Aorta (tissue), 5 donors: ENCODE data around the gene ANKRD27. TPM values are rescaled to one million over a fixed set of nuclear protein-coding genes. Genes with fewer than 3 reads are reported as not detected.
"Not testable (repeated sequence)": the region's sequence is repeated elsewhere in the genome, so short reads cannot be mapped to it uniquely, and the experiment has no call there.

Source experiments
- ATAC-seq: fragments of 200-7000 bp; cut with Tn5 transposase; one replicate; pipeline ENCODE4 v1.9.1; 2022; ENCODE audit warnings: moderate library complexity; ENCODE audit not compliant: low FRiP score
- DNase-seq, 2 donors: peaks; one replicate each; pipeline ENCODE4 v3.0.0-alpha.2; 2020
- H3K27ac ChIP-seq, 2 donors: one replicate each; pipeline ENCODE4 v1.5.1; 2013; ENCODE audit warnings: low read length in 2 of 2, mild to moderate bottlenecking in 2 of 2, moderate library complexity in 2 of 2, control low read depth in 1 of 2, inconsistent platforms in 1 of 2, low read depth in 1 of 2
- H3K27me3 ChIP-seq, 2 donors: one replicate each; pipeline ENCODE4 v1.6.1; 2013; ENCODE audit warnings: control low read depth in 1 of 2, low read length in 1 of 2, mild to moderate bottlenecking in 1 of 2, moderate library complexity in 1 of 2; ENCODE audit not compliant: insufficient read depth in 2 of 2, control insufficient read depth in 1 of 2
- H3K36me3 ChIP-seq, 2 donors: one replicate each; pipeline ENCODE4 v1.6.1; 2013; ENCODE audit warnings: control low read depth in 1 of 2, low read length in 1 of 2, mild to moderate bottlenecking in 1 of 2; ENCODE audit not compliant: insufficient read depth in 2 of 2, control insufficient read depth in 1 of 2
- H3K4me1 ChIP-seq, 2 donors: one replicate each; pipeline ENCODE4 v1.6.1; 2013; ENCODE audit warnings: low read length in 2 of 2, control low read depth in 1 of 2, mild to moderate bottlenecking in 1 of 2, moderate library complexity in 1 of 2; ENCODE audit not compliant: insufficient read depth in 2 of 2, control insufficient read depth in 1 of 2
- H3K4me3 ChIP-seq, 2 donors: one replicate each; pipeline ENCODE4 v1.5.1; 2013; ENCODE audit warnings: low read length in 2 of 2, control low read depth in 1 of 2, mild to moderate bottlenecking in 1 of 2
- H3K9me3 ChIP-seq: one replicate; pipeline ENCODE4 v1.6.1; 2013; ENCODE audit warnings: mild to moderate bottlenecking, low read length; ENCODE audit not compliant: control insufficient read depth
- WGBS, 2 donors: extraction: QIAGEN DNeasy Blood & Tissue Kit; methylation state at CpG; one replicate each; pipeline ENCODE4 v1.1.7; 2013; 5-methylcytosine and 5-hydroxymethylcytosine counted together
- intact Hi-C, 2 donors: fragments of 100-400 bp; cut with DNase I; formaldehyde crosslinking; loops; one replicate each; pipeline versions ENCODE4 v1.14.2 to v1.15.0; 2022
- polyA plus RNA-seq, 2 donors: library from polyadenylated mRNA; stranded (reverse); fragments of 200-250 nt; gene quantifications; one replicate each; pipeline ENCODE4 v1.2.3, GENCODE V29; 2013
- total RNA-seq, 2 donors: library from RNA; stranded (reverse); fragmentation: NEBNext Ultra II Directional; extraction: Animal tissue kit (Norgen Biotek cat#: 25700); gene quantifications; one replicate each; pipeline ENCODE4 v1.2.1, GENCODE V29; 2021
- donor health status: healthy with polysubstance abuse.
- donor health status: Bipolar disorder and iron deficiency.
- donor health status: DM: no; HTN: no; CAD: no.
- donor health status: DM: no; HTN: no; CAD: no.
- donor health status: DM: yes; HTN: yes; CAD: no.

The ANKRD27 gene
- total and polyA plus RNA-seq, 4 donors, result 11.0 to 30.9 (median 21.1) TPM

- no peak overlapping the region for H3K27ac ChIP-seq
- H3K36me3 ChIP-seq, result peaks cover 0 to 2% of the 10 kb centered on the region in 2 donors
- 92 to 93% methylated on average over 5 of the region's 5 CpGs for WGBS, 2 donors
- no peak overlapping the region for H3K4me3 ChIP-seq
- H3K9me3 ChIP-seq, result no peaks in the 10 kb centered on the region
- H3K27me3 ChIP-seq, result no peaks in the 10 kb centered on the region
- no peak for DNase-seq
- no peak for ATAC-seq
- no peaks in the 10 kb centered on the region for H3K4me1 ChIP-seq
- intact Hi-C loops, result no loop called here
Measured at GRCh38 chr19:32709032-32709431, 34.1 kb upstream of the ANKRD27 start.

GRCh38 chr19:32708457-32708856 is 33.5 kb upstream of the ANKRD27 start:
- no peaks in the 10 kb centered on the region for H3K36me3 ChIP-seq
- intact Hi-C loops, result no loop called here
- no peak for ATAC-seq

GRCh38 chr19:32704006-32704405 is 29.0 kb upstream of the ANKRD27 start:
- DNase-seq, H3K36me3 ChIP-seq, H3K27me3 ChIP-seq, ATAC-seq, H3K9me3 ChIP-seq, H3K4me3 ChIP-seq, H3K27ac ChIP-seq, intact Hi-C loops, H3K4me1 ChIP-seq: not testable (repeated sequence)
- 100% methylated on average over 2 of the region's 2 CpGs for WGBS, 2 donors

More at GRCh38 chr19:32708457-32708856, 33.5 kb upstream of the ANKRD27 start:
- H3K27ac ChIP-seq, result no peak overlapping the region
- H3K4me1 ChIP-seq, result no peaks in the 10 kb centered on the region
- DNase-seq, result no peak
- 89 to 90% methylated on average over 3 of the region's 3 CpGs for WGBS, 2 donors
- H3K9me3 ChIP-seq, result no peaks in the 10 kb centered on the region
- H3K27me3 ChIP-seq, result no peaks in the 10 kb centered on the region
- H3K4me3 ChIP-seq, result no peak overlapping the region

- Histone ChIP-seq H3K27me3 (no peaks in the 10 kb centered on the region), H3K36me3 (no peaks in the 10 kb centered on the region), H3K4me3 (no peak overlapping the region), H3K9me3 (peaks cover 1% of the 10 kb centered on the region), H3K27ac (no peak overlapping the region), H3K4me1 (no peaks in the 10 kb centered on the region)
- ATAC-seq (no peak), DNase-seq (no peak)
- intact Hi-C loops, result no loop called here
- WGBS, 2 donors, result 43 to 52% methylated on average over 5 of the region's 5 CpGs
Measured at GRCh38 chr19:32702010-32702409, 27.0 kb upstream of the ANKRD27 start.

- WGBS, 2 donors, result 95 to 97% methylated on average over 7 of the region's 7 CpGs
- H3K4me1 ChIP-seq, DNase-seq, intact Hi-C loops, H3K36me3 ChIP-seq, H3K9me3 ChIP-seq, H3K27me3 ChIP-seq, H3K4me3 ChIP-seq, ATAC-seq, H3K27ac ChIP-seq: not testable (repeated sequence)
Measured at GRCh38 chr19:32700129-32700528, 25.1 kb upstream of the ANKRD27 start.

GRCh38 chr19:32696771-32697170 is 21.8 kb upstream of the ANKRD27 start:
- H3K36me3 ChIP-seq, intact Hi-C loops, H3K9me3 ChIP-seq, DNase-seq, H3K4me3 ChIP-seq, H3K4me1 ChIP-seq, ATAC-seq, H3K27ac ChIP-seq, H3K27me3 ChIP-seq: not testable (repeated sequence)
- 91 to 93% methylated on average over 3 of the region's 3 CpGs for WGBS, 2 donors

GRCh38 chr19:32695506-32695905 is 20.5 kb upstream of the ANKRD27 start:
- WGBS, 2 donors, result 81 to 83% methylated on average over 6 of the region's 6 CpGs
- H3K4me3 ChIP-seq, DNase-seq, H3K27ac ChIP-seq, H3K4me1 ChIP-seq, H3K9me3 ChIP-seq, H3K27me3 ChIP-seq, ATAC-seq, H3K36me3 ChIP-seq, intact Hi-C loops: not testable (repeated sequence)

- DNase-seq, H3K9me3 ChIP-seq, H3K27me3 ChIP-seq, H3K4me1 ChIP-seq, H3K4me3 ChIP-seq, intact Hi-C loops, H3K27ac ChIP-seq, H3K36me3 ChIP-seq, ATAC-seq: not testable (repeated sequence)
- 58 to 67% methylated on average over 2 of the region's 2 CpGs for WGBS, 2 donors
Measured at GRCh38 chr19:32694851-32695250, 19.9 kb upstream of the ANKRD27 start.

GRCh38 chr19:32694316-32694715 is 19.3 kb upstream of the ANKRD27 start:
- DNase-seq, H3K9me3 ChIP-seq, H3K27ac ChIP-seq, H3K4me1 ChIP-seq, H3K27me3 ChIP-seq, H3K4me3 ChIP-seq, ATAC-seq, intact Hi-C loops, H3K36me3 ChIP-seq: not testable (repeated sequence)
- 60 to 67% methylated on average over 2 of the region's 2 CpGs for WGBS, 2 donors
